Omental fat pad (tissue), 4 donors: ENCODE results near the gene ZDHHC13. TPM values are rescaled to one million over a fixed set of nuclear protein-coding genes. Genes with fewer than 3 reads are reported as not detected.

Source experiments
- ATAC-seq: fragments of 150-250 bp; one replicate; pipeline ENCODE4 v1.9.1; 2016; ENCODE audit warnings: mild to moderate bottlenecking, moderate library complexity; ENCODE audit not compliant: low FRiP score
- DNase-seq: peaks from one replicate; pipeline ENCODE4 v3.0.0-alpha.2; 2019; ENCODE audit warnings: low spot score
- total RNA-seq, 4 donors: library from RNA; depleted of rRNA; stranded (reverse); fragments of >200 nt; gene quantifications; one replicate each; pipeline ENCODE4 v1.1.0, GENCODE V29; 2016
- TF ChIP-seq, protein P1 (sequence below), 3 donors: fragments of 450-650 bp; IDR thresholded peaks; one replicate each; pipeline ENCODE4 v1.5.1; 2016 to 2017; ENCODE audit warnings: antibody characterized with exemption in 3 of 3, mild to moderate bottlenecking in 3 of 3, moderate library complexity in 2 of 3

ZDHHC13 gene
- total RNA-seq, 4 donors from 2014 or later: 8.6 to 12.5 (median 9.7) TPM

DNA sequence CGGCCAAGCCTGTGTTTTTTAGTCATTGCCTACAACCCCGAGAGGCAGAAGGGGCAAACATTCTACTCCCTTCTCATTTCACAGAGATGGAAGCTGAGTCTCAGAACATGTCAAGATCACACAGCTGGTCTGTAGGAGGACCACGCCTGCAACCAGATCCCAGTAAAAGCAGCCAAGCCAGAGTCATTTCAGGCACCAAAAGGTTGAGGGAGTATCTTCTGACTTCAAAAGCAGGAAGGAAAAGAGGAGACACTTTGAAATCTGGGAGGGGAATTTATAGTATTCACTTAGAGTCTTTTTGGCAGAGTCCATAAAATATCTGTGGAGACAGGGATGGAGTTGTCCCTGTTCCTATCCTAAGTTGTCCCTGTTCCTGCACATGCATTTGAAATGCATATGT lies 17.9 kb upstream of the ZDHHC13 start:
- DNase-seq (no peak), ATAC-seq (no peak)
- TF ChIP-seq, protein P1, sequence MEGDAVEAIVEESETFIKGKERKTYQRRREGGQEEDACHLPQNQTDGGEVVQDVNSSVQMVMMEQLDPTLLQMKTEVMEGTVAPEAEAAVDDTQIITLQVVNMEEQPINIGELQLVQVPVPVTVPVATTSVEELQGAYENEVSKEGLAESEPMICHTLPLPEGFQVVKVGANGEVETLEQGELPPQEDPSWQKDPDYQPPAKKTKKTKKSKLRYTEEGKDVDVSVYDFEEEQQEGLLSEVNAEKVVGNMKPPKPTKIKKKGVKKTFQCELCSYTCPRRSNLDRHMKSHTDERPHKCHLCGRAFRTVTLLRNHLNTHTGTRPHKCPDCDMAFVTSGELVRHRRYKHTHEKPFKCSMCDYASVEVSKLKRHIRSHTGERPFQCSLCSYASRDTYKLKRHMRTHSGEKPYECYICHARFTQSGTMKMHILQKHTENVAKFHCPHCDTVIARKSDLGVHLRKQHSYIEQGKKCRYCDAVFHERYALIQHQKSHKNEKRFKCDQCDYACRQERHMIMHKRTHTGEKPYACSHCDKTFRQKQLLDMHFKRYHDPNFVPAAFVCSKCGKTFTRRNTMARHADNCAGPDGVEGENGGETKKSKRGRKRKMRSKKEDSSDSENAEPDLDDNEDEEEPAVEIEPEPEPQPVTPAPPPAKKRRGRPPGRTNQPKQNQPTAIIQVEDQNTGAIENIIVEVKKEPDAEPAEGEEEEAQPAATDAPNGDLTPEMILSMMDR (IDR thresholded peaks at IDR 0.05): no peak

DNA sequence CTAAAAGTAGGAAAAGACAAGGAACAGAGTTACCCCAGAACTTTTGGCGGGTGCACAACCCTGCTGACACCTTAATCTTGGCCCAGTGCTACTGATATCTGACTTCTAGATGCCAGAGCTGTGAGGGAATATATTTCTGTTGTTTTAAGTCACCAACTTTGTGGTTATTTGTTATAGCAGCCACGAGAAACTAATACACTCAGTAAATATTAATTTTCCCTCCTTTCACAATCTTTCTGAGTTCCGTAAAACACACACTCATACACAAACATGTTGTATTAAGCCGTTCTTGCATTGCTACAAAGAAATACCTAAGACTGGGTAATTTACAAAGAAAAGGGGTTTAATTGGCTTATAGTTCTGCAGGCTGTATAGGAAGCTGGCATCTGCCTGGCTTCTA lies 16.1 kb upstream of the ZDHHC13 start:
- ATAC-seq: no peak
- DNase-seq: no peak
- TF ChIP-seq, protein P1 (IDR thresholded peaks at IDR 0.05): no peak

DNA sequence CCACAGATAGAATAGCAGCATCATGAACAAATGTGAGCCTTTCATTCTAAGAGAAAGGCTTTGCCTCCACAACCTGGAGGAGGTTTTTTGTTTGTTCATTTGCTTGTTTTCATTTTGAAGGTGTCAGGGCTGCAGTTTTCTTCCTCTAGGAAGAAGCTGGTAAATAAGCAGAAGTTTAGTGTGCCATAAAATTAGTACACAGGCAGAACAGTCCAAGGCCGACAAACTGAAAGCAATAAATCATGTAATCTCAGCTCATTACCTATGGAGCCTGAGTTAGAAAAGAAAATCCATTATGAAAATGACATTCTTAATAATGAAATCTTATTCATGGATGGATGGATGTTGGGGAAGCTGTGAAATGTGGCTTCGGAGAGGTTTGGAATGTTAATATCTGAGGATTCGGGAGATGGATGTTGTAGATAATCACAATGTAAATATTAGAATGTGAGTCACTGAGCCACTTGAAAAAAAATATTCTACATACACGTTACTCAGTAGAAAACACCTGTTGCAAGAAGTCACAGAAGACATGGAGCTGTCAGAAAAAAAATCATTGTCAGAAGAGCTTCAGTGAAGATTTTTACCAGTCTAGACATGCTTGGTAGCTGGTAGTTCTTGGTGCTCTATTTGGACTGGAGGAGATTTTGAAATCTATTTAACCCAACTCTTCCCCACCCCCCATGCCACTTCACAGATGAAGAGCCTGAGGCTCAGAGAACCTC lies 15.0 kb upstream of the ZDHHC13 start:
- DNase-seq (no peak), ATAC-seq (no peak)
- TF ChIP-seq, protein P1 (IDR thresholded peaks at IDR 0.05): no peak

DNA sequence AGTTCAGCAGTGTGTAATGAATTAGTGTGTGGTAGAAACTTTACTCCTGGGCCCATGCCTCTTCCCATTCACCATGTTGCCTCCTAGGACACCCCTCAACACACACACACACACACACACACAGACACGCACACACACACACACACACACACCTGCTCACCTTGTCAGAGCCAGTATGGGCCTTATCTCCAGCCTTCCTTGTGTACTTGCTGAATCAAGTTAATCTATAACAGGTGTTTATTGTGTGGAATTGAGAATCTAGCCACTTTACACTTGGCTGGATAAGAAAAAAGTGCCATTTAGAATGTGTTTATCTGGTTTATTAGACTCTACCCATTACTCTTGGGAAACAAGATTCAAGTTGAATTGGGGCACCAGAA lies 14.5 kb upstream of the ZDHHC13 start:
- TF ChIP-seq, protein P1 (IDR thresholded peaks at IDR 0.05): no peak
- no peak for DNase-seq

DNA sequence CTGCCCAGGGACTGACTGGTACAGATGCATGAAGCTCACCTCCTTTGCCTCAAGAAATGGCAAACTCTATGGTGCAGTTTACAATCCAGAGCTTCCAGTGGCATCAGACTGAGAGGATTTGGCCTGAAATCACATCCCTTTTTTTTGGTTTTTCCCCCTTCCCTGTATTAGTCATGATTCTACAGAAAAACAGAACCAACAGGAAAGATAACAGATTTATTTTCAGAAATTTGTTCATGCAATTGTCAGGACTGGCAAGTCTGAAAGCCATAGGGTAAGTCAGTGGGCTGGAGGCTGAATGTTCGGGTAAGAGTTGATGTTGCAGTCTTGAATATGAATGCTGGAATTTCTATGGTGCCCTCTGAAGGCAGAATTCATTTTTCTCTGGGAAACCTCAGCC lies 12.0 kb upstream of the ZDHHC13 start:
- TF ChIP-seq, protein P1 (IDR thresholded peaks at IDR 0.05): no peak
- ATAC-seq (no peak), DNase-seq (no peak)

More for the DNA sequence above, 14.5 kb upstream of the ZDHHC13 start:
- ATAC-seq: no peak

DNA sequence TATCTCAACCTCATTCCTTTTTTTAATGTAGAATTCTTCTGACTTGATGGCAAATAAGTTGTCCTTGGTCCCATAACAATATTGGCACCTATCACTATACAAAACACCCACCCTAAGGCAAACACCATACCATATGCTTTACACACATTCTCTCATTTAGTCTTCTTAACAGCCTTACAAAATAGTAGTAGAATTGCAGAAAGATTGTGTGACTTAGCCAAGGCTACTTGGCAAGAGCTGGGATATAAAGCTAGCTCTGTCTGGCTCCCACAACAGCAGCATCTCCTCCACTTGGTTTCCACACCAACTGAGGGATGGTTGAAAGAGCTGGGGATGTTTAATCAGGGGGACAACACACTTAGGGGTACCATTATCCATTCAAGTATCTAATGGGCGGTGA lies 9.8 kb upstream of the ZDHHC13 start:
- TF ChIP-seq, protein P1 (IDR thresholded peaks at IDR 0.05): no peak
- ATAC-seq: no peak
- DNase-seq: no peak

DNA sequence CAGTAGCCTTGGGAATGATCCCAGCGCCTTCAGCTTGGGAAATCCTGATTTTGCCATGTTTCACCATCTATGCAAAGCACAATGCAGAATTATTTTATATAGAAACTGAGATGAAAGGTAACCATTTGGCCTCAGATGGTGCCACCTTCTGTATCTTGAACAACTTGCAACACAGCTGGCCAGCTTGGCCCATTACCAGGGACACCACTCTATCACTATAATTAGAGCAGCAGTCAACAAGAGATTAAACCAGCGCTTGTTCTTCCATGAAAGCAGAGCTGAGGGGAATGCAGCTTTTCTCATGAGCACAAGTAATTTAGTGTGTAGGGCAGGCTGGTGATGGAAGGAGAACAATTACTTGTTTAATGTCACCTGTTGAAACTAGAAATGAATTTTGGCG lies 6.7 kb upstream of the ZDHHC13 start:
- ATAC-seq (no peak), DNase-seq (no peak)
- TF ChIP-seq, protein P1 (IDR thresholded peaks at IDR 0.05): no peak
